ENCODE results near the gene GLOD4.

DNA sequence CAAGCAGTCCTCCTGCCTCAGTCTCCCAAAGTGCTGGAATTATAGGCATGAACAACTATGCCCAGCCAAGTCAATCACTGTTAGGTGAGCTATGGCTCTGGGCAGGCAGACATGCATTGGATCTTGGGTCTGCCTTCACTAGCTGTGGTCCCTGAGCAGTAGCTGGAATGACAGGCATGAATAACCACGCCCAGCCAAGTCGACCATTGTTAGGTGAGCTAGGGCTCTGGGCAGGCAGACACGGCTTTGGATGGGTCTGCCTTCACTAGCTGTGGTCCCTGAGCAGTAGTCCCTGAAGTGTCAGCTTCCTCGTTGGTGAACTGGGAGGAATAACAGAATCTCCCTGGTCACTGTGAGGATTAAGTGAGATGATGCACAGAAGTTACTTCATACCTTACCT is 6.5 kb upstream of the GLOD4 start:
- TF ChIP-seq, protein P1, sequence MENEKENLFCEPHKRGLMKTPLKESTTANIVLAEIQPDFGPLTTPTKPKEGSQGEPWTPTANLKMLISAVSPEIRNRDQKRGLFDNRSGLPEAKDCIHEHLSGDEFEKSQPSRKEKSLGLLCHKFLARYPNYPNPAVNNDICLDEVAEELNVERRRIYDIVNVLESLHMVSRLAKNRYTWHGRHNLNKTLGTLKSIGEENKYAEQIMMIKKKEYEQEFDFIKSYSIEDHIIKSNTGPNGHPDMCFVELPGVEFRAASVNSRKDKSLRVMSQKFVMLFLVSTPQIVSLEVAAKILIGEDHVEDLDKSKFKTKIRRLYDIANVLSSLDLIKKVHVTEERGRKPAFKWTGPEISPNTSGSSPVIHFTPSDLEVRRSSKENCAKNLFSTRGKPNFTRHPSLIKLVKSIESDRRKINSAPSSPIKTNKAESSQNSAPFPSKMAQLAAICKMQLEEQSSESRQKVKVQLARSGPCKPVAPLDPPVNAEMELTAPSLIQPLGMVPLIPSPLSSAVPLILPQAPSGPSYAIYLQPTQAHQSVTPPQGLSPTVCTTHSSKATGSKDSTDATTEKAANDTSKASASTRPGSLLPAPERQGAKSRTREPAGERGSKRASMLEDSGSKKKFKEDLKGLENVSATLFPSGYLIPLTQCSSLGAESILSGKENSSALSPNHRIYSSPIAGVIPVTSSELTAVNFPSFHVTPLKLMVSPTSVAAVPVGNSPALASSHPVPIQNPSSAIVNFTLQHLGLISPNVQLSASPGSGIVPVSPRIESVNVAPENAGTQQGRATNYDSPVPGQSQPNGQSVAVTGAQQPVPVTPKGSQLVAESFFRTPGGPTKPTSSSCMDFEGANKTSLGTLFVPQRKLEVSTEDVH (IDR thresholded peaks at IDR 0.05; ENCODE audit: low read depth, partially characterized antibody), result no peak
- TF ChIP-seq JUND (IDR thresholded peaks at IDR 0.05; ENCODE audit: low read depth, low read length) (no peak), SUZ12 (IDR thresholded peaks at IDR 0.05; ENCODE audit: unreplicated experiment) (no peak)

All from GM12878 (cell line).